NCI-H446 (cell line): ENCODE measurements around the gene ARAP1.

Experiments
- DNase-seq, 2 experiments: peaks; one replicate each; lab custom pipeline; 2025; lab: John Stamatoyannopoulos, UW

Gene ARAP1

GRCh38 chr11:72724851-72725723 is 27.1 kb downstream of the ARAP1 start:
- DNase-seq: peak; percentile 83 to 88

GRCh38 chr11:72724021-72724551 is 28.1 kb downstream of the ARAP1 start:
- no peak for DNase-seq

DNA sequence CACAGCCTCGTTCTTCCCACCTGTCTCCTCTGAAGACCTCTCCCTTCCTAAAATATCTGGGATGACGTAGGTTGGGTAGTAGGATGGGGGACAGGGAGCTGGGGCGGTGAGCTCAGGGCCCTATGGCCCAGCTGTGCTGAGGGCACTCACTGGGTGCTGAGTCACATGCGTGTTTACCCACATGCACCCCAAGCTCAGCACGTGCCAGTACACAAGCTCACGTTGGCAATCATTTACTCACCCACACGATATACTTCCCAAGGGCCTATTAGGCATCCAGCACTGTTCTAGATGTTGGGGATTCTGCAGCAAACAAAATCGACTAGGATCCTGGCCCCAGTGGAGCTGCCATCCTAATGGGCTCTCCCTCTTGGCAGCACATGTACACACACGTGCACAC is 28.7 kb downstream of the ARAP1 start:
- no peak for DNase-seq

- DNase-seq: peak; percentile 38 to 74
These were observed 30.0 kb downstream of the ARAP1 start for GRCh38 chr11:72722050-72722748.

DNA sequence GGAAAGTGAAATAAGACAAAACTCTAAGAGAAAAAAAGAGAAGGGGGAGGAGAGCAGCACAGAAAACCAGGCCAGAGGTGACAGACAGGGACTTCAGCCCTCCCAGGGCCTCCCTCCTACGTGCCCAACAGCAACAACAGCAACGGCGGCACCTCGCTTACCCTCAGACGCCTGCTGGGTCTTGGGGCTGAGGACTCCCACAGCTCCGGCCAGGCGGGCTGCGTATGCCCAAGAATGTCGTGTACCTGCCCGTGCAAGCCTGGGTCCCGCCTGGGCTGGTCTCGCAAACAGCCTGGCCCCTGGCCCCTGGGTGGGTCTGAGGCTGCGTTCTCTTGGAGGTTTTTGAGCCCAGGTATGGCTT is 30.5 kb downstream of the ARAP1 start:
- no peak for DNase-seq

- no peak for DNase-seq
These were observed 30.9 kb downstream of the ARAP1 start for GRCh38 chr11:72721276-72721675.

- no peak for DNase-seq
These were observed 31.4 kb downstream of the ARAP1 start for GRCh38 chr11:72720784-72721183.

- DNase-seq: no peak
These were observed 32.2 kb downstream of the ARAP1 start for GRCh38 chr11:72720047-72720446.

DNA sequence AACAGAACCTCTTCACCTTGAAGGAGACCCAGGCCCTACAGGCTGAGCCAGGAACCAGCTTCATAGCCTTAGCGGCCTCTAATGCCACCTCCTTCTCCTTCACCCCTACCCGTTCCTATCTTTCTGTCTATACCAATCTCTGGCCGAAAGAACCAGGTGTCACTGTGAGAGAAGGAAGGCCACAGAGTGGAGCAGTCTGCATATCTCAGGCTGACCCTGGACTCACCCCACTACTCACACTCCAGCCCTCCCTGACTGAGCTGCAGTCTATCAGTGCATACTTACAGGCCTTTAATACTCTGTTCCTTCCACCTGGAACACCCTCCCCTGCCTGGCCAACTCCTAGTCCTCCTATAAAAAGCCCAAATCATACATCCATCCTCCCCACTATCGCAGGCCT is 32.7 kb downstream of the ARAP1 start:
- no peak for DNase-seq

- DNase-seq: no peak
These were observed 33.1 kb downstream of the ARAP1 start for GRCh38 chr11:72719144-72719543.

DNA sequence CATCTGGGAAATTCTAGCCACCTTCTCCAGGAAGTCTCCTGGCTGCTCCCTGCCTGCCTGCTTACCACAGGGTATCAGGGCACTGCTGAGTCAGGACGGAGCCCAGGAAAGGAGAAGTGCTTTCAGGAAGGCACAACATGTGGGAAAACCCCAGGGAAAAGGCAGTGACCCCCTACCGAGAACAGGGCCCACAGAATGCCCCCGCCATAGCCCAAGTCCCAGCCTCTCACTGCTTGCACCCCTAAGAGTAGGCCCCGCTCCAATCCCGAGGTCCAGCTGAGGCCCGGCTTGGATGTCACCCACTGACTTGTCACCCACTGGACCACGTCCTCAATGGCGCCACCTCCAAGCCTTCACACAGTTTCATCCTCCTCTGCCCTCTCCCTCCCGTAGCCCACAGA is 34.1 kb downstream of the ARAP1 start:
- DNase-seq: no peak

- no peak for DNase-seq
These were observed 35.3 kb downstream of the ARAP1 start for GRCh38 chr11:72716788-72717435.

DNA sequence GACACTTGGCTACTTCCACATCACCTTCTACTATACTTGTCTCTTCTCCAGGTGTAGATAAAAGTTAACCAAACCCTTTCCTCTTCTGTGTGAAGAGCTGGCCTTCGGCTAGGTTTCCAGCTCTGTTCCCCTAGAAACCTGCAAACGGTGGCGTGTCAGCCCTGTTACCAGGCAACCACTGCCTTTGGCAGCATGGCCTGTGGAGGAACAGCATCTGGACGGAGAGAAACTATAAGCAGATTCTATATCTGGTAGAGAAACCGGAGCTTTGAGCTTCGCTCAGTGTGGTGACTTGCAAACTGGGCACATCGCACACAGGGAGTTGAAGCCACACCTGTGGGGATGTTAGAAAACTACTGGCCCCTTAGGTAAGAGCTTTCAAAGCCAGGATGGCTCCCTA is 35.9 kb downstream of the ARAP1 start:
- DNase-seq: peak in 1 of 2 experiments; percentile 25

- DNase-seq: no peak
These were observed 39.4 kb downstream of the ARAP1 start for GRCh38 chr11:72712841-72713240.

DNA sequence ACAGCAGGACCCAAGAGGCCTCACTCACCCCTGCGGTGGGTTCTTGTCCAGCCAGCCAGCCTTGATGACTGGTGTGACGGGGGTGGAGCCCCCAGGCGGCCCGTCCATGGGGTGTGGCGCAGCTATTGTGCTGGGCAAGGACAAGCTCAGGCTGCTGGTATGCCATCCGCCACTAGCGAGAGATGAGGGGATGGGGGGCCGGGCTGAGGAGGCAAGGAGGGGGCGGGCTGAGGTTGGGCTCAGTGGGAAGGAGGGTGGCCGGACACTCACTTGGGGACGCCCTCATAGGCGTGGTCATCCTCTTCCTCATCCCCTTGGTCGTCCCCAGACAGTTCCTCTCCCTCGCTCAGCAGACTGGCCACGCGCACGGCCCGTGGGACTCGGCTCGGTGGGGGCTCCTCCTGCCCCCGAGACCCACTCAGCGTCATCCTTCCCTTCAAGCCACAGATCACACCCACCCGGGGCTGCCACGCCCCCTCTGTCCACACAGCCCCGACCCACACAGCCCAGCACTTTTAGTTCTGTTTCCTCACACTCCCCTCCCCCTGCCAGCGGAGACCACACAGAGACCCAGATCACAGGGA is 39.9 kb downstream of the ARAP1 start:
- no peak for DNase-seq

DNA sequence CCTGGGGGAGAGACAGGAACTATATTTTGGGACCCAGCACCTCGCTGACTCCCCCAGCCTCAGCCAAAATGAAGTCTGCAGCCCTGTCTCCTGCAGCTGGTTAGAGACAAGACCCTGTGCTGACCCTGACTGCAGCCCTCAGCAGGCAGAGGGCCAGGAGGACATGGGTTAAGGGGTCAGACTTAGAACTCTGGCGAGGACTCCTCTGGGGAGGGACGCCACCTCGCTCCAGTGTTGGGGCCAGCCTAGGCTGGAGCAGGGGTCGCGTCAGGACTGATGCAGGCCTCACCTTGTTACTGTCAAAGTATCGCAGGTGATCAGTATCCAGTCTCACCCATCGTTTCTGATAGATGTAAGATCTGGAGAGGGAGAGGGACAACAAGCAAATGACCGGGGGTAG is 41.1 kb downstream of the ARAP1 start:
- no peak for DNase-seq

- DNase-seq: no peak
These were observed 41.9 kb downstream of the ARAP1 start for GRCh38 chr11:72710278-72710677.

GRCh38 chr11:72709478-72710238 is 42.5 kb downstream of the ARAP1 start:
- DNase-seq: no peak

DNA sequence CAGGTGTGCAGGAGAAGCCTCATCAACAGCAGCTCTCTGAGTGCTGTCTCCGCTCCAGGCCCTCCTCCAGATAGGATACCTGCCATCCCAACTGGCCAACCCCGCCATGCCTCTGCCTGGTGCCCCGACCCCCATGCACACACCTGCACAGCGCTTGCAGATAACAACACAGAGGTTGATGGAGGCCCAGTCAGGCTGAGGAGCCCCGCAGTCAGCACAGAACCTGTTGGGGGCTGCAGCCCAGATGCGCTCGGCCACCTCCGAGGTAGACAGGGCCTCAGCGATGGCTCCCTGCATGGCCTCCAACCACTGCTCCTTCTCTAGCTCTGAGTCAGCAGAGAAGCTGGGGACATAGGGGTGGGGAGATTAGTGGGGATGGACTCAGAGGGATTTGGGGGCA is 45.2 kb downstream of the ARAP1 start:
- no peak for DNase-seq

GRCh38 chr11:72706579-72706978 is 45.6 kb downstream of the ARAP1 start:
- no peak for DNase-seq
